GM19238 (cell line): Measurements from ENCODE around the gene CIAO2A.
"Not testable (repeated sequence)": the region's sequence is repeated elsewhere in the genome, so short reads cannot be mapped to it uniquely, and the experiment has no call there.

Experiments
- DNase-seq: peaks from one replicate; pipeline ENCODE4 v3.0.0; 2011; ENCODE audit warnings: low spot score; ENCODE audit not compliant: insufficient read length

The CIAO2A gene

GRCh38 chr15:64093627-64094417 is at the start of gene CIAO2A:
Gene CIAO2A, minus strand, starts transcription at chr15:64093838. Its CDS starts 70 bp downstream, at chr15:64093768.
- DNase-seq = peak; percentile 63

- no peak for DNase-seq
These were observed 49.6 kb upstream of the CIAO2A start for GRCh38 chr15:64143276-64143675.

- DNase-seq = no peak
These were observed 48.3 kb upstream of the CIAO2A start for GRCh38 chr15:64141798-64142512.

GRCh38 chr15:64138331-64138941 is 44.8 kb upstream of the CIAO2A start:
- no peak for DNase-seq

GRCh38 chr15:64137226-64137833 is 43.7 kb upstream of the CIAO2A start:
- no peak for DNase-seq

GRCh38 chr15:64136347-64136746 is 42.7 kb upstream of the CIAO2A start:
- no peak for DNase-seq

- no peak for DNase-seq
These were observed 40.7 kb upstream of the CIAO2A start for GRCh38 chr15:64134345-64134829.

- DNase-seq = no peak
These were observed 40.1 kb upstream of the CIAO2A start for GRCh38 chr15:64133623-64134344.

- no peak for DNase-seq
These were observed 38.6 kb upstream of the CIAO2A start for GRCh38 chr15:64132217-64132616.

- no peak for DNase-seq
These were observed 37.9 kb upstream of the CIAO2A start for GRCh38 chr15:64131547-64131946.

GRCh38 chr15:64130159-64130558 is 36.5 kb upstream of the CIAO2A start:
- DNase-seq = no peak

GRCh38 chr15:64127521-64128270 is 34.1 kb upstream of the CIAO2A start:
- no peak for DNase-seq

GRCh38 chr15:64125978-64126377 is 32.3 kb upstream of the CIAO2A start:
- DNase-seq = no peak

- no peak for DNase-seq
These were observed 29.3 kb upstream of the CIAO2A start for GRCh38 chr15:64122936-64123351.

GRCh38 chr15:64122444-64122843 is 28.8 kb upstream of the CIAO2A start:
- DNase-seq = no peak

- DNase-seq = no peak
These were observed 28.0 kb upstream of the CIAO2A start for GRCh38 chr15:64121614-64122013.

- DNase-seq = not testable (repeated sequence)
These were observed 26.7 kb upstream of the CIAO2A start for GRCh38 chr15:64120322-64120721.

GRCh38 chr15:64117759-64118487 is 24.3 kb upstream of the CIAO2A start:
- no peak for DNase-seq

GRCh38 chr15:64112904-64113303 is 19.3 kb upstream of the CIAO2A start:
- no peak for DNase-seq
